ENCODE data around the gene CACNA1C. TPM values are rescaled to one million over a fixed set of nuclear protein-coding genes. Genes with fewer than 3 reads are reported as not detected.

CACNA1C gene
- total RNA-seq, 5 donors from 2014 or later (not counting 1 experiment from before 2014, with no cell fraction given) = 0.10 to 0.26 (median 0.16) TPM

DNA sequence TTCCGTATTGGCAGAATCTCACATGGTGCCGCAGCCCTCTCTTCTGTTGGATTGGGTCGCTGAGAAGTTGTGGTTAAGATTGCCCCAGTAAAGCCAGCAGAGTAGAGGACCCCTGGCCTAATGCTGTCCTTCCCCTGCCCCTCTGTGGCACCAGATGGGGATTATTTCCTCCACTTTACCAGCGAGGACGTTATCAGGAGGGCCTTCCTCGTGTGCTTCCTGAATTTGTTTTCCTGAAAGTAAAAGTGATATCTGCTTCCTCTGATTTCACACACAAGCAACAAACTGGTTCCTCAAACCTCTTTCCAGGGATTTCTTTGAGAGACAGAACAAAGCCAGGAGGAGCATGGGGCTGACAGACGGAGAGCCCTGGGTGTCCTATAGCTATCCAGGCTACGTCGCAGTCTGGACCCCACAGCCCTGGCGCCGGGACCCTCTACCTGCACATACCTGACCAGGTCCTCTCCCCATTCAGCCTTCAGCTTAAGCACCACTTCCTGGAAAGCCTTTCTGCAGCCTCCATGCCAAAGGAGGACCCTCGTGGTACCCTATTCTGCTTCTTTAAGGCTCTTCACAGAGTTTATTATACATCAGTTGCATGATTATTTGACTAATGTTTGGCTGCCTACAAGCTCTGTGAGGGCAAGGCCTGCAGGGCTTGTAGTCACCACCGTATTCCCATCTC is 427.2 kb downstream of the CACNA1C start:
- Histone ChIP-seq H3K36me3 (ENCODE audit: control insufficient read depth in 2 of 2, extremely low read depth in 1 of 2, insufficient read depth in 1 of 2, low read length in 1 of 2) (no peaks in the 10 kb centered on the region), H3K4me3 (ENCODE audit: control insufficient read depth in 1 of 2, extremely low read depth in 1 of 2, low read length in 1 of 2) (no peak overlapping the region), H3K4me1 (ENCODE audit: control insufficient read depth in 1 of 2, extremely low read depth in 1 of 2, insufficient read depth in 2 of 2, low read length in 2 of 2) (no peaks in the 10 kb centered on the region), H3K27ac (ENCODE audit: low read length) (no peak overlapping the region), H3K9me3 (no peaks in the 10 kb centered on the region), H3K27me3 (replicated peaks in 1 of 2; ENCODE audit: control insufficient read depth in 2 of 2, extremely low read depth in 1 of 2, insufficient read depth in 2 of 2, low read length in 1 of 2) (peaks cover 0 to 7% of the 10 kb centered on the region in 2 experiments)
- peaks cover 3 to 4% of the 10 kb centered on the region in 2 donors for H3K27me3 Mint-ChIP-seq
- no peaks in the 10 kb centered on the region for H3K4me1 Mint-ChIP-seq
- POLR2A ChIA-PET = no interaction called here
- WGBS (ENCODE audit: insufficient coverage) = 73% methylated on average over 8 of the region's 13 CpGs
- H3K27ac Mint-ChIP-seq = no peak overlapping the region
- H3K4me3 Mint-ChIP-seq = no peak overlapping the region
- CTCF ChIA-PET = no interaction called here
- no peaks in the 10 kb centered on the region for H3K36me3 Mint-ChIP-seq
- no peak for ATAC-seq (replicated peaks in 1 of 4)
- H3K9me3 Mint-ChIP-seq = no peaks in the 10 kb centered on the region
- DNase-seq = no peak

DNA sequence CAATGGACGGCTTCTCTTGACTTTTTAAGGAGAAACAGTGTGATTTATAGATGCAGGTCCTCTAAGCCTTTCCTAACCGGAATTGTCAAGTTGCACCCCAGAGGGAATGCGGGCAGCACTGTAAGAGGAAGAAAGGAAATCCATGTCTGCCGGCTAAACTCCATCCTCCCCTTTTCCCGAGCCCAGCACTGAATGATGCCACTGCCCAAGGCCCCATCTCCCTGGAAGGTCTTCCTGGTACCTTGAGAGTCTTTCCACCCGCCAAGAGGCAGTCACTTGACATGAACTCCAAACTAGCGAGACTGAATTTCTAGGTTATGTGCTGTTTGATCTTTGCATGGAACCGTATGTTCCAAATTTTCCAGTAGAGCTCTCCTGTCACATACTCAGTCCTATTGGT is 428.6 kb downstream of the CACNA1C start:
- Mint-ChIP-seq H3K36me3 (no peaks in the 10 kb centered on the region), H3K27me3 (peaks cover 3 to 4% of the 10 kb centered on the region in 2 donors), H3K4me3 (no peak overlapping the region), H3K4me1 (no peaks in the 10 kb centered on the region), H3K27ac (no peak overlapping the region), H3K9me3 (no peaks in the 10 kb centered on the region)
- DNase-seq (no peak), ATAC-seq (replicated peaks in 1 of 4) (no peak)
- no peaks in the 10 kb centered on the region for H3K36me3 ChIP-seq (ENCODE audit: control insufficient read depth in 2 of 2, extremely low read depth in 1 of 2, insufficient read depth in 1 of 2, low read length in 1 of 2)
- H3K27ac ChIP-seq (ENCODE audit: low read length) = no peak overlapping the region
- peaks cover 0 to 16% of the 10 kb centered on the region in 2 experiments for H3K27me3 ChIP-seq (replicated peaks in 1 of 2; ENCODE audit: control insufficient read depth in 2 of 2, extremely low read depth in 1 of 2, insufficient read depth in 2 of 2, low read length in 1 of 2)
- H3K4me3 ChIP-seq (ENCODE audit: control insufficient read depth in 1 of 2, extremely low read depth in 1 of 2, low read length in 1 of 2) = no peak overlapping the region
- ChIA-PET POLR2A (no interaction called here), CTCF (no interaction called here)
- no peaks in the 10 kb centered on the region for H3K4me1 ChIP-seq (ENCODE audit: control insufficient read depth in 1 of 2, extremely low read depth in 1 of 2, insufficient read depth in 2 of 2, low read length in 2 of 2)
- no peaks in the 10 kb centered on the region for H3K9me3 ChIP-seq
- WGBS (ENCODE audit: insufficient coverage) = 100% methylated on average over 2 of the region's 8 CpGs

DNA sequence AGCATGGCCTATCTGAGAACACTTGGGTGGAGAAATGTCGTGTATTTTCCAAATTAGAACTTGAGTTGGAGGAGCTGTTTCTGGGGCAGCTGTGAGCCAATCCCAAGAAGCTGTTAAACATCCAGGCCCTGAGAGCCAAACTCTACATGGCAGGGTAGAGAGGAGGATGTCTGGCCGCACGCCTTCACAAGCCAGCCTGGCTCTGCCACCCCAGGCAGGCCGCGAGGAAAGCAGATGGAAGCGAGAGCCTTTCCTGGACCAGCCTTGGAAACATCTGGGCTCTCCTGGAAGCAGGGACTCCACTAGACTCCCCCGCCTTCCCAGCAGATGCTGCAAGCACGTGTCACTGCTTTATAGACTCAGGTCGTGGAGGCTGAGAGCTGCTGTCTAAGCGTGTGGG is 429.2 kb downstream of the CACNA1C start:
- H3K27me3 Mint-ChIP-seq = peaks cover 3 to 9% of the 10 kb centered on the region in 2 donors
- Histone ChIP-seq H3K27me3 (replicated peaks in 1 of 2; ENCODE audit: control insufficient read depth in 2 of 2, extremely low read depth in 1 of 2, insufficient read depth in 2 of 2, low read length in 1 of 2) (peaks cover 0 to 20% of the 10 kb centered on the region in 2 experiments), H3K4me3 (ENCODE audit: control insufficient read depth in 1 of 2, extremely low read depth in 1 of 2, low read length in 1 of 2) (no peak overlapping the region), H3K9me3 (no peaks in the 10 kb centered on the region), H3K4me1 (ENCODE audit: control insufficient read depth in 1 of 2, extremely low read depth in 1 of 2, insufficient read depth in 2 of 2, low read length in 2 of 2) (no peaks in the 10 kb centered on the region), H3K27ac (ENCODE audit: low read length) (no peak overlapping the region), H3K36me3 (ENCODE audit: control insufficient read depth in 2 of 2, extremely low read depth in 1 of 2, insufficient read depth in 1 of 2, low read length in 1 of 2) (no peaks in the 10 kb centered on the region)
- no peaks in the 10 kb centered on the region for H3K9me3 Mint-ChIP-seq
- no peaks in the 10 kb centered on the region for H3K36me3 Mint-ChIP-seq
- ChIA-PET CTCF (no interaction called here), POLR2A (no interaction called here)
- no peak overlapping the region for H3K4me3 Mint-ChIP-seq
- WGBS (ENCODE audit: insufficient coverage) = 87% methylated on average over 8 of the region's 10 CpGs
- ATAC-seq (replicated peaks in 1 of 4) = no peak
- no peaks in the 10 kb centered on the region for H3K4me1 Mint-ChIP-seq
- DNase-seq = no peak
- H3K27ac Mint-ChIP-seq = no peak overlapping the region

DNA sequence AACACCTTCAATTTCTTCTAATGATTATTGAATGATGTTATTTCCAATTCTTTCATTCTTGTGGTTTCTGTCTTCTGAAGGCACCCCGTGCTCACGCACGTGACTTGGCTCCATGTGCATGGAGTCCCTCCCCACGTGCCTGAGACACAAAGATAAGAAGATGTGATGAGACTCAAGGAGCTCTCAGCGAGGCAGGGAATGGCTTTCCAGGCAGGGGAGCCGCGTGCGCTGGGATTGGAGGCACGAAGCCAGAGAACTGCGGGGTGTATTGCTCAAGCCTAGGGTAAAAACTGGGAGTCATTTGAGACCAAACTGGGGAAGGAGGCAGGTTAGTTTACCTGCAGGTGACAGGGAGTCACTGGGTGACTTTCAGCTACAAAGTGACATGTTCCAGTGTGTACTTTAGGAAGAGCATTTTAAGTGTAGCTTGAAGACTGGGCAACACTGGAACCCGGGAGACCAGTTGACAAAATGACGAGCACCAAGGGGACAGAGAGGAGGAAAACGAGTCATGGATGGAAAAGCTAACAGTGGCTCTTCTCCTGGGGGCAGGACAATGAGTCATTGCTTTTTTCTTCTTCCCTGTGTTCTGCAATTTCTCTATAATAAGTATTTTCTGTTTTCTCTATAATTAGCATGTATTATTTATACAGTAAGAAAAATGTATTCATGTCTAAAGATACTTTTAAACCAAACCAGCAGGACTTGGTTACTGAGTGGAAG is 430.3 kb downstream of the CACNA1C start:
- peaks cover 0 to 20% of the 10 kb centered on the region in 2 experiments for H3K27me3 ChIP-seq (replicated peaks in 1 of 2; ENCODE audit: control insufficient read depth in 2 of 2, extremely low read depth in 1 of 2, insufficient read depth in 2 of 2, low read length in 1 of 2)
- POLR2A ChIA-PET = no interaction called here
- H3K27ac ChIP-seq (ENCODE audit: low read length) = no peak overlapping the region
- H3K4me1 ChIP-seq (ENCODE audit: control insufficient read depth in 1 of 2, extremely low read depth in 1 of 2, insufficient read depth in 2 of 2, low read length in 2 of 2) = no peaks in the 10 kb centered on the region
- 68% methylated on average over 12 of the region's 13 CpGs for WGBS (ENCODE audit: insufficient coverage)
- no peak overlapping the region for H3K27ac Mint-ChIP-seq
- H3K9me3 ChIP-seq = no peaks in the 10 kb centered on the region
- H3K36me3 Mint-ChIP-seq = no peaks in the 10 kb centered on the region
- peaks cover 3 to 13% of the 10 kb centered on the region in 2 donors for H3K27me3 Mint-ChIP-seq
- CTCF ChIA-PET = no interaction called here
- H3K4me1 Mint-ChIP-seq = no peaks in the 10 kb centered on the region
- no peaks in the 10 kb centered on the region for H3K36me3 ChIP-seq (ENCODE audit: control insufficient read depth in 2 of 2, extremely low read depth in 1 of 2, insufficient read depth in 1 of 2, low read length in 1 of 2)
- H3K4me3 Mint-ChIP-seq = no peak overlapping the region
- ATAC-seq (replicated peaks in 1 of 4) (no peak), DNase-seq (no peak)
- H3K4me3 ChIP-seq (ENCODE audit: control insufficient read depth in 1 of 2, extremely low read depth in 1 of 2, low read length in 1 of 2) = no peak overlapping the region
- no peaks in the 10 kb centered on the region for H3K9me3 Mint-ChIP-seq

DNA sequence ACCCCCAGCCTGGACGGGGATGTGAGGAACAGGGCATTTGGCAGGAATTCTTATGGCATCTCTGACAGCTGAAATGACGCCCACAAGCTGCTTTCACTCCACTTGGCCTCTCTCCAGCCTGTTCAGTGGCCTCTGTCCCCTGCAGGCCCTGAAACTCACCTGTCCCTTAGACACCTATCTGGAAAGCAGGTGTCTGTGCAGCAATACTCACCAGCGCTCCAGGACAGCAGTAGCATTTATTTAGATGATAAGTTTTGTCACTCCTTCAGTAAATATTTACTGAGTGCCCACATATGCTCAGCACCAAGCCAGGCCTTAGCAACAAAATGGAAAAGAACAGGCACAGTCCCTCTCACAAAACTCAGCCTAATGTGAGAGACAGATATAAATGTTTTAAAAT is 430.9 kb downstream of the CACNA1C start:
- H3K36me3 Mint-ChIP-seq = no peaks in the 10 kb centered on the region
- 50% methylated on average over 1 of the region's 3 CpGs for WGBS (ENCODE audit: insufficient coverage)
- H3K36me3 ChIP-seq (ENCODE audit: control insufficient read depth in 2 of 2, extremely low read depth in 1 of 2, insufficient read depth in 1 of 2, low read length in 1 of 2) = no peaks in the 10 kb centered on the region
- H3K9me3 Mint-ChIP-seq = no peaks in the 10 kb centered on the region
- H3K9me3 ChIP-seq = no peaks in the 10 kb centered on the region
- no peak overlapping the region for H3K4me3 Mint-ChIP-seq
- DNase-seq (no peak), ATAC-seq (replicated peaks in 1 of 4) (no peak)
- no peak overlapping the region for H3K4me3 ChIP-seq (ENCODE audit: control insufficient read depth in 1 of 2, extremely low read depth in 1 of 2, low read length in 1 of 2)
- H3K4me1 ChIP-seq (ENCODE audit: control insufficient read depth in 1 of 2, extremely low read depth in 1 of 2, insufficient read depth in 2 of 2, low read length in 2 of 2) = no peaks in the 10 kb centered on the region
- ChIA-PET POLR2A (no interaction called here), CTCF (no interaction called here)
- peaks cover 0 to 23% of the 10 kb centered on the region in 2 experiments for H3K27me3 ChIP-seq (replicated peaks in 1 of 2; ENCODE audit: control insufficient read depth in 2 of 2, extremely low read depth in 1 of 2, insufficient read depth in 2 of 2, low read length in 1 of 2)
- H3K4me1 Mint-ChIP-seq = no peaks in the 10 kb centered on the region
- no peak overlapping the region for H3K27ac ChIP-seq (ENCODE audit: low read length)
- H3K27ac Mint-ChIP-seq = no peak overlapping the region
- H3K27me3 Mint-ChIP-seq = peaks cover 3 to 13% of the 10 kb centered on the region in 2 donors

DNA sequence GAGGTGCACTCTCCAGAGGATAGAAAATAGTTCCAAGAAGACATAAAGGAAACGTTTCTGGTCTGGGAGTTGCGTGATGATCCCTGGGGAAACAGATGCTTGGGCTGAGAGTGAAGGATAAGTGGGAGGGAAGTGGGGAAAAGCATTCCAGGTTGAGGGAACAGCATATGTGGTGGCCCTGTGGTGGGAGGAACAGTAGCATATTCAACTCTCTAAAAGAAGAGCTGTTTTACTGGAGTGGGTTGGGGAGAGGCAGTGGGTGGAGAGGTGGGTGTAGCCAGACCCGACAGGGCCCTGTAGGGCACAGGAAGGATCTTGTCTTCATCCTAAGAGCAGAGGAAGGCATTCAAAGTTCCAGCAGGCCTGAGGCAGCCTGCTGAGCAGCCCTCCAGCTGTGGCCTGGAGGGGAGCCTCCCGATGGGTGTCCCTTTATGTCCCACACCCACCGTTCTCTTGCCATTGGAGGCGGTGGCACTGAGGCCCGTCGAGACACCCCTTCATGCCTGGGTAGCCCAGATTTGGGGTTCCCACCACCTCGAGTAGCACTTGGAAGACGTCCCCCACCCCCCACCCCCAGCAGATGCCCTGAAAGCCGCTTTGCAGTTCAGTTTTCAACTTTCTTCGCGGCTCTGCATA is 431.5 kb downstream of the CACNA1C start:
- H3K27me3 ChIP-seq (replicated peaks in 1 of 2; ENCODE audit: control insufficient read depth in 2 of 2, extremely low read depth in 1 of 2, insufficient read depth in 2 of 2, low read length in 1 of 2) = peaks cover 0 to 25% of the 10 kb centered on the region in 2 experiments
- ChIA-PET POLR2A (no interaction called here), CTCF (no interaction called here)
- H3K27ac Mint-ChIP-seq = no peak overlapping the region
- 76% methylated on average over 6 of the region's 13 CpGs for WGBS (ENCODE audit: insufficient coverage)
- no peaks in the 10 kb centered on the region for H3K9me3 ChIP-seq
- H3K4me1 ChIP-seq (ENCODE audit: control insufficient read depth in 1 of 2, extremely low read depth in 1 of 2, insufficient read depth in 2 of 2, low read length in 2 of 2) = no peaks in the 10 kb centered on the region
- H3K4me3 ChIP-seq (ENCODE audit: control insufficient read depth in 1 of 2, extremely low read depth in 1 of 2, low read length in 1 of 2) = no peak overlapping the region
- H3K36me3 ChIP-seq (ENCODE audit: control insufficient read depth in 2 of 2, extremely low read depth in 1 of 2, insufficient read depth in 1 of 2, low read length in 1 of 2) = no peaks in the 10 kb centered on the region
- H3K36me3 Mint-ChIP-seq = no peaks in the 10 kb centered on the region
- no peak overlapping the region for H3K27ac ChIP-seq (ENCODE audit: low read length)
- DNase-seq (no peak), ATAC-seq (replicated peaks in 1 of 4) (no peak)
- H3K9me3 Mint-ChIP-seq = no peaks in the 10 kb centered on the region
- H3K4me1 Mint-ChIP-seq = no peaks in the 10 kb centered on the region
- H3K27me3 Mint-ChIP-seq = peaks cover 3 to 13% of the 10 kb centered on the region in 2 donors
- H3K4me3 Mint-ChIP-seq = no peak overlapping the region

All from T-cell (primary cell).